SK-N-SH (cell line): Measurements from ENCODE around the gene HOXB6. TPM values are rescaled to one million over a fixed set of nuclear protein-coding genes. Genes with fewer than 3 reads are reported as not detected.

Source experiments
- CTCF ChIA-PET: fragments of 300-600, 350-600 bp; formaldehyde crosslinking; extraction: SDS; loops from one replicate; lab custom pipeline; 2021; lab: Yijun Ruan, JAX
- POLR2A ChIA-PET: fragments of 350-600 bp; sonication (Branson Sonifier 250); formaldehyde crosslinking; extraction: SDS; loops from one replicate; lab custom pipeline; 2020; ENCODE audit warnings: antibody characterized with exemption, inconsistent platforms; lab: Yijun Ruan, JAX
- DNase-seq: peaks from one replicate; pipeline ENCODE4 v3.0.0; 2012
- H2AFZ ChIP-seq: fragments of 200-600 bp; sonication (generic); 2 replicates; pipeline ENCODE4 v1.8.1; 2016; ENCODE audit warnings: antibody characterized with exemption, mild to moderate bottlenecking, low read depth
- H3F3A ChIP-seq: fragments of 200-600 bp; sonication (generic); replicated peaks from 2 replicates; pipeline ENCODE3; 2016; ENCODE audit warnings: antibody characterized with exemption, mild to moderate bottlenecking; ENCODE audit not compliant: insufficient read depth
- H3K27ac ChIP-seq, 2 experiments: fragments of 200-500 bp in 1 of 2; fragments of 200-600 bp in 1 of 2; sonication (Bioruptor generic) in 1 of 2; sonication (generic), shearing (Covaris generic) in 1 of 2; 2 replicates each; pipeline versions ENCODE4 v1.5.1 to v1.6.1; 2014 to 2016; ENCODE audit warnings: low read depth in 2 of 2, inconsistent platforms in 1 of 2, low read length in 1 of 2, mild to moderate bottlenecking in 1 of 2, mixed read lengths in 1 of 2
- H3K27me3 ChIP-seq: fragments of 200-600 bp; sonication (generic), shearing (Covaris generic); 2 replicates; pipeline ENCODE4 v1.6.1; 2016; ENCODE audit warnings: mixed run types; ENCODE audit not compliant: insufficient read depth
- H3K36me3 ChIP-seq, 2 experiments: fragments of 200-500 bp in 1 of 2; fragments of 200-600 bp in 1 of 2; sonication (Bioruptor generic) in 1 of 2; sonication (generic) in 1 of 2; replicated peaks in 1 of 2; 2 replicates each; pipeline versions ENCODE3 to v1.5.1; 2014 to 2016; ENCODE audit warnings: low read length in 1 of 2, mild to moderate bottlenecking in 1 of 2; ENCODE audit not compliant: insufficient read depth in 2 of 2, control insufficient read depth in 1 of 2
- H3K4me1 ChIP-seq, 2 experiments: fragments of 200-500 bp in 1 of 2; fragments of 200-600 bp in 1 of 2; sonication (Bioruptor generic) in 1 of 2; sonication (generic), shearing (Covaris generic) in 1 of 2; 2 replicates each; pipeline versions ENCODE4 v1.5.1 to v1.6.1; 2014 to 2016; ENCODE audit warnings: low read depth in 1 of 2, low read length in 1 of 2, mixed run types in 1 of 2; ENCODE audit not compliant: insufficient read depth in 2 of 2, control insufficient read depth in 1 of 2
- H3K4me2 ChIP-seq: fragments of 200-600 bp; sonication (generic), shearing (Covaris generic); 2 replicates; pipeline ENCODE4 v1.6.1; 2017; ENCODE audit warnings: mixed run types
- H3K4me3 ChIP-seq, 2 experiments: fragments of 200-500 bp in 1 of 2; fragments of 200-600 bp in 1 of 2; sonication (Bioruptor generic) in 1 of 2; sonication (generic), shearing (Covaris generic) in 1 of 2; 2 replicates each; pipeline versions ENCODE4 v1.5.1 to v1.8.1; 2014 to 2016; ENCODE audit warnings: low read depth in 2 of 2, inconsistent platforms in 1 of 2, low read length in 1 of 2, mild to moderate bottlenecking in 1 of 2, mixed read lengths in 1 of 2, moderate library complexity in 1 of 2
- H3K79me2 ChIP-seq: fragments of 200-600 bp; sonication (generic); 2 replicates; pipeline ENCODE4 v1.8.1; 2017; ENCODE audit warnings: mild to moderate bottlenecking; ENCODE audit not compliant: insufficient read depth
- H3K9ac ChIP-seq: fragments of 200-600 bp; sonication (generic); 2 replicates; pipeline ENCODE4 v1.6.1; 2017; ENCODE audit warnings: mixed run types
- H3K9me2 ChIP-seq: fragments of 200-600 bp; sonication (generic); 2 replicates; pipeline ENCODE4 v1.6.1; 2017; ENCODE audit warnings: mixed run types
- H3K9me3 ChIP-seq: fragments of 200-600 bp; sonication (generic); 2 replicates; pipeline ENCODE4 v1.6.1; 2017; ENCODE audit warnings: mixed run types, mild to moderate bottlenecking, moderate library complexity
- H4K20me1 ChIP-seq: fragments of 200-600 bp; sonication (generic); 2 replicates; pipeline ENCODE4 v1.6.1; 2017; ENCODE audit warnings: mild to moderate bottlenecking, mixed run types; ENCODE audit not compliant: insufficient read depth
- CHD2 ChIP-seq: fragments of 150-350 bp; IDR thresholded peaks from 2 replicates; pipeline ENCODE4 v1.6.1; 2018; ENCODE audit warnings: low read length; ENCODE audit not compliant: partially characterized antibody
- EZH2phosphoT487 ChIP-seq: fragments of 200-600 bp; sonication (generic); IDR thresholded peaks from 2 replicates; pipeline ENCODE4 v1.6.1; 2017; ENCODE audit warnings: low read depth, mixed run types, mild to moderate bottlenecking, antibody characterized with exemption, moderate library complexity, borderline replicate concordance
- FOXM1 ChIP-seq: IDR thresholded peaks from 2 replicates; pipeline ENCODE4 v1.4.0; 2012; ENCODE audit warnings: low read depth, mild to moderate bottlenecking
- MAX ChIP-seq: IDR thresholded peaks from 2 replicates; pipeline ENCODE4 v1.4.0; 2012; ENCODE audit warnings: low read depth
- MXI1 ChIP-seq: IDR thresholded peaks from 2 replicates; pipeline ENCODE4 v1.6.1; 2012; ENCODE audit warnings: mild to moderate bottlenecking, low read depth, low read length, improper control_type of control experiment
- NFIC ChIP-seq: IDR thresholded peaks from 2 replicates; pipeline ENCODE4 v1.4.0; 2012; ENCODE audit warnings: borderline replicate concordance
- POLR2AphosphoS5 ChIP-seq: IDR thresholded peaks from 2 replicates; pipeline ENCODE4 v1.6.1; 2012; ENCODE audit warnings: low read depth, low read length
- RAD21 ChIP-seq: IDR thresholded peaks from 2 replicates; pipeline ENCODE4 v1.6.1; 2012; ENCODE audit warnings: mild to moderate bottlenecking, low read length
- REST ChIP-seq: IDR thresholded peaks from 2 replicates; pipeline ENCODE4 v1.6.1; 2012; ENCODE audit warnings: mild to moderate bottlenecking, low read depth, low read length, moderate library complexity
- RFX5 ChIP-seq: IDR thresholded peaks from 2 replicates; pipeline ENCODE4 v1.6.1; 2012; ENCODE audit warnings: mild to moderate bottlenecking, improper control_type of control experiment, low read length
- SIN3A ChIP-seq: IDR thresholded peaks from 2 replicates; pipeline ENCODE4 v1.6.1; 2012; ENCODE audit warnings: low read depth, mild to moderate bottlenecking, low read length, moderate library complexity, borderline replicate concordance
- TCF12 ChIP-seq: IDR thresholded peaks from 2 replicates; pipeline ENCODE4 v1.4.0; 2012
- WGBS: methylation state at CpG from one replicate; pipeline ENCODE4 v1.1.6; 2017; ENCODE audit warnings: low lambda C conversion rate; 5-methylcytosine and 5-hydroxymethylcytosine counted together
- polyA plus RNA-seq, 3 experiments: library from polyadenylated mRNA; depleted of rRNA; stranded (reverse); fragments of >200 nt; gene quantifications; 2 replicates each; pipeline ENCODE4 v1.2.3, GENCODE V29; 2012
- TF ChIP-seq, protein P1 (sequence below): IDR thresholded peaks from 2 replicates; pipeline ENCODE4 v1.4.0; 2012; ENCODE audit warnings: low read depth, borderline replicate concordance

The HOXB6 gene
- polyA plus RNA-seq, 1 of the 3 experiments (the other 2 are of a cell fraction): not detected

- no peak for DNase-seq
- Histone ChIP-seq H3K9me3 (no peaks in the 10 kb centered on the region), H3K4me2 (no peak overlapping the region), H3K27ac (no peak overlapping the region), H3K79me2 (no peaks in the 10 kb centered on the region)
- TF ChIP-seq RAD21 (no peak), NFIC (no peak), MXI1 (no peak), CHD2 (no peak), RFX5 (no peak), TCF12 (no peak), SIN3A (no peak), REST (no peak), MAX (no peak), FOXM1 (no peak), POLR2AphosphoS5 (no peak), EZH2phosphoT487 (no peak)
- TF ChIP-seq, protein P1, sequence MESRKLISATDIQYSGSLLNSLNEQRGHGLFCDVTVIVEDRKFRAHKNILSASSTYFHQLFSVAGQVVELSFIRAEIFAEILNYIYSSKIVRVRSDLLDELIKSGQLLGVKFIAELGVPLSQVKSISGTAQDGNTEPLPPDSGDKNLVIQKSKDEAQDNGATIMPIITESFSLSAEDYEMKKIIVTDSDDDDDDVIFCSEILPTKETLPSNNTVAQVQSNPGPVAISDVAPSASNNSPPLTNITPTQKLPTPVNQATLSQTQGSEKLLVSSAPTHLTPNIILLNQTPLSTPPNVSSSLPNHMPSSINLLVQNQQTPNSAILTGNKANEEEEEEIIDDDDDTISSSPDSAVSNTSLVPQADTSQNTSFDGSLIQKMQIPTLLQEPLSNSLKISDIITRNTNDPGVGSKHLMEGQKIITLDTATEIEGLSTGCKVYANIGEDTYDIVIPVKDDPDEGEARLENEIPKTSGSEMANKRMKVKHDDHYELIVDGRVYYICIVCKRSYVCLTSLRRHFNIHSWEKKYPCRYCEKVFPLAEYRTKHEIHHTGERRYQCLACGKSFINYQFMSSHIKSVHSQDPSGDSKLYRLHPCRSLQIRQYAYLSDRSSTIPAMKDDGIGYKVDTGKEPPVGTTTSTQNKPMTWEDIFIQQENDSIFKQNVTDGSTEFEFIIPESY: no peak
- TF ChIP-seq, all 33 proteins: peak for 0
- Histone ChIP-seq H2AFZ (no peak overlapping the region), H3K27me3 (peaks cover 97% of the 10 kb centered on the region), H3F3A (no peaks in the 10 kb centered on the region), H3K9me2 (no peaks in the 10 kb centered on the region), H3K4me3 (no peak overlapping the region), H3K36me3 (no peaks in the 10 kb centered on the region), H4K20me1 (peaks cover 4% of the 10 kb centered on the region; the same call in 1 of the 2 replicates), H3K4me1 (peaks cover 0 to 2% of the 10 kb centered on the region in 2 experiments; a peak in 1 of 4 replicates), H3K9ac (no peak overlapping the region)
- POLR2A ChIA-PET: no interaction called here
- CTCF ChIA-PET: interaction anchor here (0.7 to 1.3 kb wide), 6 partner anchors 25 to 316 kb away, joined by 3 to 6 read pairs (median 3); partner anchors contain the start of gene HOXB5
- 15% methylated on average over 5 of the region's 5 CpGs for WGBS
Observed at GRCh38 chr17:48562934-48563333, 41.9 kb downstream of the HOXB6 start.
